ENCODE results near the gene SOX6.

Gene SOX6

DNA sequence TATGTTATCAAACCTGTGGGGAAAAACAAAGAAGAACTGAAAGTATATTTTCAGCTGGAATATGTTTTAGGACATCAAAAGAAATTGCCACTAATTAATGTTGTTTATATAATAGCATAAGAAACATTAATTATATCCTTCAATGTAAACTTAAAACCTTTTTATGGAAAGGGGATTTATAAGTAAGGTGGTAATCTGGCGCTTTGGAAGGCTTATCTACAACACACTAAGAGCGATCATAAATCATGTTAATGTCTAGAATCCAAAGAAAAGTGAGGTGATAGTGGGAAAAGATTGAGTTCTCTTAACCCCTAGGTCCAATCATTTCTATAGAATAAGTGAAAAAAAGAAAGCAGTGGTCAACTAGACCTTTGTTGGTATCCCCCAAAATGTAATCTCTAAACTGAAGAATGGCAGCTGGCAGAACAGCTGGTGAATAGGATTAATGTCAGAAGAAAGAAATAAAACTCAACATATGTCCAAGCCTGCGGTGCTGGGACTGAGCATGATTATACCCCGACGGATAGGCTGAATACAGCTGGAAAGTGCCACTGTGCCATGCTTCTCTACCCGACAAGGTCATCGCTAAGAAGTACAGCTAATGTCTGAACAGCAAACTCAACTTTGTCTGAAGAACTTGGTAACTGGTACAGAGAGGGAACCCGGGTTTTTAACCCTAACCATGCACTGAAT is 64.0 kb downstream of the SOX6 start:
- TF ChIP-seq, protein P1, sequence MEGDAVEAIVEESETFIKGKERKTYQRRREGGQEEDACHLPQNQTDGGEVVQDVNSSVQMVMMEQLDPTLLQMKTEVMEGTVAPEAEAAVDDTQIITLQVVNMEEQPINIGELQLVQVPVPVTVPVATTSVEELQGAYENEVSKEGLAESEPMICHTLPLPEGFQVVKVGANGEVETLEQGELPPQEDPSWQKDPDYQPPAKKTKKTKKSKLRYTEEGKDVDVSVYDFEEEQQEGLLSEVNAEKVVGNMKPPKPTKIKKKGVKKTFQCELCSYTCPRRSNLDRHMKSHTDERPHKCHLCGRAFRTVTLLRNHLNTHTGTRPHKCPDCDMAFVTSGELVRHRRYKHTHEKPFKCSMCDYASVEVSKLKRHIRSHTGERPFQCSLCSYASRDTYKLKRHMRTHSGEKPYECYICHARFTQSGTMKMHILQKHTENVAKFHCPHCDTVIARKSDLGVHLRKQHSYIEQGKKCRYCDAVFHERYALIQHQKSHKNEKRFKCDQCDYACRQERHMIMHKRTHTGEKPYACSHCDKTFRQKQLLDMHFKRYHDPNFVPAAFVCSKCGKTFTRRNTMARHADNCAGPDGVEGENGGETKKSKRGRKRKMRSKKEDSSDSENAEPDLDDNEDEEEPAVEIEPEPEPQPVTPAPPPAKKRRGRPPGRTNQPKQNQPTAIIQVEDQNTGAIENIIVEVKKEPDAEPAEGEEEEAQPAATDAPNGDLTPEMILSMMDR (IDR thresholded peaks at IDR 0.05; ENCODE audit: low read depth, low read length, missing control alignments), result no peak
- no peak overlapping the region for H3K4me3 ChIP-seq (replicated peaks; ENCODE audit: low read depth, low read length)
- no peak for DNase-seq (ENCODE audit: extremely low read depth, low read depth)

DNA sequence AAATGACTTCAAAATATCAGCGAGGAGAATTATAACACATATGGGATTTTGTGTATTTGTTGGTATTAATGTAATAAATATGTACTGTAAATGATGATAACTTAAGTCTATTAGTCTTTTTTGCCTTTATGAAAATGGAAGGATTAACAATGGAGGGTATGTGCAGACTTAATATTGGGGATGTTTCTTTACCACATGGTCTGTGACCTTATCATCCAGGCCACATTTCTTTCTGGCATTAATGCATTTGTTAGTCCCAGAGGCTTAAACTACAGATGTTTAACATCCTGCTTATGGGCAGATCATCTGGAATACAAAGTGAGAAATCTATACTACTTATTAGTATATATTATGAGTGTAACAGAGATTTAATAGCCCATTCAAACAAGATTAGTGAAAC is 64.6 kb downstream of the SOX6 start:
- TF ChIP-seq, protein P1 (IDR thresholded peaks at IDR 0.05; ENCODE audit: low read depth, low read length, missing control alignments), result no peak
- DNase-seq (ENCODE audit: extremely low read depth, low read depth), result no peak
- H3K4me3 ChIP-seq (replicated peaks; ENCODE audit: low read depth, low read length), result no peak overlapping the region

DNA sequence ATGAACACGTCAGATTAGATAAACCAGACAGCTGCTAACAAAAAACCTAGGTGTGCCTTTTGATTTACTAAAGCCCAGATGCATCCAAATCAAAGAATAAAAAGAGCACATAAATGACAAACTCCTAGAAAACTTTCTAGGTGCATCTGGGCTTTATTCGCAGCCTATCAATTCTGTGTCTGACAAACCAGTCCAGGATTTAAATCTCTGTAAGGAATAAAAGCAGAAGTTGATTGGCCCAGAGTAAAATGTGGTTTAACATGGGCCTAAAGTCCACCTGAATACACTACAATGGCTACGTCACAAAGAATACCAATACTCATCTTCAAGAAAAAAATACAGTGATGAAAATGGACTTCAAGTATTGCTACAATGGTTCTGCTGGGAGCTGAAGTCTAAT is 66.8 kb downstream of the SOX6 start:
- TF ChIP-seq, protein P1 (IDR thresholded peaks at IDR 0.05; ENCODE audit: low read depth, low read length, missing control alignments), result no peak
- no peak for DNase-seq (ENCODE audit: extremely low read depth, low read depth)
- no peak overlapping the region for H3K4me3 ChIP-seq (replicated peaks; ENCODE audit: low read depth, low read length)

DNA sequence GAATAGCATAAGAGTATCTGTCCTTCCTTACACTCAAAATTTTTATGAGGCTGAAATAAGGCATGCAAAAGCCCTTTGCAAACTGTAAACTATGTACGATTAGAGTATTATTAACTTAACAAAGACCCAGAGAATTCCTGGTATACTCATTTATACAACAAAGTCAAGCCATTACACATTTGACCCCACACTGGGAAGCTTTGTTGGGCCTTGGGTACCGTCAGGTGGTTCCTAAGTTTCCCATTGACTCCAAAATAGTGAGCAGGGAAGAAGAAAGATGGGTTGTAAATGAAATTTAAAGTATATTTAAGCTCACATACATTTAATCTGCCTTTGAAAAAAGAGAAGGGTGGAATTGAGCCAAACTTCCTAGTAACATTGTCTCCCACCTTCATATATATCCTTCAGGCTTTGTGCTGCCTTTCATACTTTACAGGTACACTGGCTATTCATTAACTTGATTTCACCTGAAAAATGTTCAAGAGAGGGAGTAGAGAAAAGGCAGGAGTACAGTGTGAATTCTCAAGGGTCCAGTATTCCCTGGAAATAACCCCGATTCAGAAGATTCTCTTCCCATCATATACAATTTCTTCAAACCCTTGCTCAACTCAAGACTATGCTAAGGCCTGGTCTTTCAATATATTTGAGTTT is 68.6 kb downstream of the SOX6 start:
- TF ChIP-seq, protein P1 (IDR thresholded peaks at IDR 0.05; ENCODE audit: low read depth, low read length, missing control alignments), result no peak
- no peak for DNase-seq (ENCODE audit: extremely low read depth, low read depth)
- no peak overlapping the region for H3K4me3 ChIP-seq (replicated peaks; ENCODE audit: low read depth, low read length)

DNA sequence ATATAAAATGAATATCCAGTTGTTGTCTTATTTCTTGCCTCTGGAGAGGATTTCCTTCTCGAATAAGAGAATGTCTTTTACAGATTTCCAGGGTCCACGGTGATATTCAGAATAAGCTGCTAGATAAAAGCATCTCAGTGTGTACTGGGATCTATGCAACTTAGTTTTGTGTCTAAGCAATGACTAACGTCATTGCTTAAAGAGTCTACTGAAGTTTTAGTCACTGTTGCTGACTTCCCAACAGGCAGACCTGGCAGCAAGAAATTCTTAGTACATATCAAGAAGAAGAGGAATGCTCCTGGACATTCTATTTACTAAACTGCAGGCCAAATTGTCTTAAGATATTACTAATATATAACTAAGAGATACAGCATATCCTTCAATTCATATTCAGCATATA is 70.3 kb downstream of the SOX6 start:
- TF ChIP-seq, protein P1 (IDR thresholded peaks at IDR 0.05; ENCODE audit: low read depth, low read length, missing control alignments), result no peak
- no peak overlapping the region for H3K4me3 ChIP-seq (replicated peaks; ENCODE audit: low read depth, low read length)
- no peak for DNase-seq (ENCODE audit: extremely low read depth, low read depth)

DNA sequence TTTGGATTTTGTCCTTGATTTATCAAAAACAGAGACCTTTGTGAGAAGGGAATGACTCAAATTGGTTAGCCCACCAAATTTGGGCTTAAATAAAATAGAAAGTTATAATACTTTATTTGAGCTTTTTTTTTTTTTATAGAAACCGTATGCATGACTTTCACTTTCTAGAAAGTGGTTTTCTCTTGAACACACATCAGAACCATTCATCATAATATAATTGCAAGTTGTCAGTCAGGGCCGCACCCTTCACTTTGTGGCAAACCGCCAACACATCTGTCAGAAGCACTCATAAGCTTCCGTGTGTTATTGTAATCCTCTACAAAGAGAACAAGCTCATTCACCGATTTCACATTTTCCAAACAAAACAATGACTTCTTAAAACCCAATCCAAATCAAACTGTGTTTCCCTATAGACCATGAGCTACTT is 76.1 kb downstream of the SOX6 start:
- TF ChIP-seq, protein P1 (IDR thresholded peaks at IDR 0.05; ENCODE audit: low read depth, low read length, missing control alignments), result no peak
- no peak for DNase-seq (ENCODE audit: extremely low read depth, low read depth)
- no peak overlapping the region for H3K4me3 ChIP-seq (replicated peaks; ENCODE audit: low read depth, low read length)

Measured in HFF-Myc (cell line).